ENCODE data around the gene ZNG1B. TPM values are rescaled to one million over a fixed set of nuclear protein-coding genes. Genes with fewer than 3 reads are reported as not detected.
"Not testable (repeated sequence)": the region's sequence is repeated elsewhere in the genome, so short reads cannot be mapped to it uniquely, and the experiment has no call there.

The ZNG1B gene
- total RNA-seq, 4 donors from 2014 or later, result 20.8 to 49.2 (median 36.7) TPM

- ATAC-seq, result peak; percentile 73
- TF ChIP-seq, protein P1, sequence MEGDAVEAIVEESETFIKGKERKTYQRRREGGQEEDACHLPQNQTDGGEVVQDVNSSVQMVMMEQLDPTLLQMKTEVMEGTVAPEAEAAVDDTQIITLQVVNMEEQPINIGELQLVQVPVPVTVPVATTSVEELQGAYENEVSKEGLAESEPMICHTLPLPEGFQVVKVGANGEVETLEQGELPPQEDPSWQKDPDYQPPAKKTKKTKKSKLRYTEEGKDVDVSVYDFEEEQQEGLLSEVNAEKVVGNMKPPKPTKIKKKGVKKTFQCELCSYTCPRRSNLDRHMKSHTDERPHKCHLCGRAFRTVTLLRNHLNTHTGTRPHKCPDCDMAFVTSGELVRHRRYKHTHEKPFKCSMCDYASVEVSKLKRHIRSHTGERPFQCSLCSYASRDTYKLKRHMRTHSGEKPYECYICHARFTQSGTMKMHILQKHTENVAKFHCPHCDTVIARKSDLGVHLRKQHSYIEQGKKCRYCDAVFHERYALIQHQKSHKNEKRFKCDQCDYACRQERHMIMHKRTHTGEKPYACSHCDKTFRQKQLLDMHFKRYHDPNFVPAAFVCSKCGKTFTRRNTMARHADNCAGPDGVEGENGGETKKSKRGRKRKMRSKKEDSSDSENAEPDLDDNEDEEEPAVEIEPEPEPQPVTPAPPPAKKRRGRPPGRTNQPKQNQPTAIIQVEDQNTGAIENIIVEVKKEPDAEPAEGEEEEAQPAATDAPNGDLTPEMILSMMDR (IDR thresholded peaks at IDR 0.05), result peak in 1 of 4 experiments; percentile 18
- 0% methylated on average over 1 of the region's 12 CpGs for WGBS, 2 donors (ENCODE audit: low coverage in 1 of 2)
Observed at GRCh38 chr2:113527350-113528045, 90.0 kb downstream of the ZNG1B start.

DNA sequence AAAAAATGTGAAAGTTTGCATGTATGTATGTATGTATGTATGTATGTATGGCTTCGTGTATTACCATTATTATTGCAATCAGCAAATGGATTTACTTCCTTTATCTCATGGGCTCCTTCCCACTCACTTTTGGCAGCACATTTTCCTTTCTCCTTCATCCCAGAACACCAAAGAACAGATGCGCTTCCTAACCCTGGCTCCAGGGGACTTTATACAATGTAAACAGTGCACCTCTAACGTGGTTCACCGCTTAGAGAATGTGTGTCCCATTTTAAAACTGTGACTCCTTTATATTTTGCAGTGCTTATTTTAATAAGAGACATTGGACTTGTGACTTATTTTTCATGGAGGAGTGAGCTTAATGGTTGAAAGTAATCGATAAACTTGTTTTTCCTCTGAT, 90.6 kb downstream of the ZNG1B start:
- not testable (repeated sequence) for H3K36me3 ChIP-seq, H3K27me3 ChIP-seq, H3K4me1 ChIP-seq, H3K9me3 ChIP-seq, H3K27ac ChIP-seq, H3K4me3 ChIP-seq, ATAC-seq
- WGBS, 2 donors (ENCODE audit: low coverage in 1 of 2), result 36 to 64% methylated on average over 3 to 4 of the region's 5 CpGs

More at GRCh38 chr2:113527350-113528045, 90.0 kb downstream of the ZNG1B start:
- H3K27ac ChIP-seq, H3K36me3 ChIP-seq, H3K4me1 ChIP-seq, H3K27me3 ChIP-seq, H3K4me3 ChIP-seq, H3K9me3 ChIP-seq: not testable (repeated sequence)

- H3K9me3 ChIP-seq, H3K4me3 ChIP-seq, H3K4me1 ChIP-seq, H3K36me3 ChIP-seq, H3K27ac ChIP-seq, ATAC-seq, H3K27me3 ChIP-seq: not testable (repeated sequence)
- WGBS, 2 donors (ENCODE audit: low coverage in 1 of 2), result 60% methylated on average over 3 of the region's 3 CpGs; no CpG with 5 or more reads in 1 of the 2 donors
Observed at GRCh38 chr2:113528904-113529303, 91.4 kb downstream of the ZNG1B start.

GRCh38 chr2:113532991-113533390, 95.5 kb downstream of the ZNG1B start:
- ATAC-seq, H3K36me3 ChIP-seq: not testable (repeated sequence)
- WGBS, 2 donors (ENCODE audit: low coverage in 1 of 2), result no CpG with 5 or more reads among the region's 4 CpGs

GRCh38 chr2:113536573-113536972, 99.1 kb downstream of the ZNG1B start:
- not testable (repeated sequence) for H3K27ac ChIP-seq, H3K9me3 ChIP-seq, H3K4me1 ChIP-seq, H3K27me3 ChIP-seq, H3K36me3 ChIP-seq, ATAC-seq, H3K4me3 ChIP-seq
- WGBS, 2 donors (ENCODE audit: low coverage in 1 of 2), result 51 to 71% methylated on average over 2 to 6 of the region's 6 CpGs

More at GRCh38 chr2:113532991-113533390, 95.5 kb downstream of the ZNG1B start:
- H3K4me3 ChIP-seq, H3K27me3 ChIP-seq, H3K27ac ChIP-seq, H3K9me3 ChIP-seq, H3K4me1 ChIP-seq: not testable (repeated sequence)

DNA sequence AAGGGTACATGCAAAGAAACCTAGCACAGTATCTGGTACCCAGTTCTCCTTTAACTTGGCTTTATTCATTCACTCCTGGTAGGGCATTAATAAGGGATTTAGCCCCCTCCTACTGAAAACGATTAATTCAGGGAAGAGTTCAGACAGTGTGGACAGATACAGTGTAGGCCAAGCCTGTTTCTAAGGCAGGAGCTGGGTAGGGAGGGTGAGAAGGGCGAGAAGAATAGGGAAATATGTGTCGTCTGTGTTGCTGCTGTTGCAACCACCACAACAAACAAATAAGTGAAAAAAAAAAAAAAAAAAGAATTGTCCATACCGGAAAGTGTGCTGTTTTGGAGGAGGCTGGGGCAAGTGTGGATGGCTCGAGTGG, 103.3 kb downstream of the ZNG1B start:
- not testable (repeated sequence) for H3K27me3 ChIP-seq, H3K9me3 ChIP-seq, H3K4me1 ChIP-seq, H3K36me3 ChIP-seq
- ATAC-seq, result peak; percentile 35
- whole genome bisulfite sequencing, 2 donors (ENCODE audit: low coverage in 1 of 2), result 0% methylated on average over 3 of the region's 5 CpGs; no CpG with 5 or more reads in 1 of the 2 donors
- H3K27ac ChIP-seq, result peak overlapping the region in 3 of 4 donors; percentile 89 to 97 (median 96)
- H3K4me3 ChIP-seq, result peak overlapping the region in 1 of 2 donors; percentile 85

DNA sequence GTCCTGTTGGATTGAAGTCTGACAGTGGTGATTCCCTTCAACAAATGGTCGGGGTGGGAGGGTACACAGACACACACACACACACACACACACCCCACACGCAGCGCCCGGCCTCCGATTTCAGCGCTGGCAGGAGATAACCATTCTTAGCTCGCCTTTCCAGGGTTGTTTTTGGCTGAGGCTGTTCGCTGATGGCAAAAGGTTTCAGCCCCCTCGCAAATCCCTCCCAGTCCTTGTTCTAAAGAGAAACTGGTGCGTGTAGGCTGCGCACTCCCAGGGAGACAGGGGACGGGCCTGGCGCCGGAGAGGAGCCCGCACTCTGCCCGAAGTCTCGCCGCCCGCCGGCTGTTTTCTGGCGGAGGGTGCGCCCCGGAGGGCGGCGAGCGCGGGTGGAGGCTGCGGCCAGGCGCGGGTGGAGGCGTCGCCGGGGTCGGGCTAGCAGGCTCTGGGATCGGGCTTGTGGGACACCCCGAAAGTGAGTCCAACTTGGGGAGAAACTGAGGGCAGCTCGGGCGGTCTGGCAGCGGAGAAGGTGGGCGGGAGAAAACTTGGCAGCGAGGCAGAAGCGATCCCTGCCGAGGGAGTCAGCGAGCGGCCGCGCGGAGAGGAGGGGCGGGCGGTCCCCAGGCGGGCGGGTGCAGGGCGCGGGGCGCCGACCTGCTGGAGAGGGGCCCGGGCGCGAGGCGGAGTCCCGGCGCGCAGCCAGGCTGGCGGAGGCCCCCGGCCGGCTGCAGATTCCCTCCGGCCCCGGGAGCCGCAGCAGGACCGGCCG, 103.9 kb downstream of the ZNG1B start:
- no CpG with 5 or more reads among the region's 71 CpGs for WGBS, 2 donors (ENCODE audit: low coverage in 1 of 2)
- TF ChIP-seq POLR2AphosphoS5 (IDR thresholded peaks at IDR 0.05) (peak; percentile 74), POLR2A (IDR thresholded peaks at IDR 0.05) (peak; percentile 80 to 81)
- TF ChIP-seq, protein P1 (IDR thresholded peaks at IDR 0.05), result peak in 1 of 4 experiments; percentile 7

More for the DNA sequence above, 103.9 kb downstream of the ZNG1B start:
- not testable (repeated sequence) for H3K4me1 ChIP-seq, H3K9me3 ChIP-seq, H3K27me3 ChIP-seq, H3K36me3 ChIP-seq
- H3K27ac ChIP-seq, result peak overlapping the region; percentile 76 to 97 (median 92)
- ATAC-seq, result peak; percentile 80
- H3K4me3 ChIP-seq, result peak overlapping the region; percentile 55 to 85

Measured in gastroesophageal sphincter (tissue), 4 donors.